ENCODE data around the gene ST7.

ST7 gene

GRCh38 chr7:117250801-117251200 lies 297.5 kb downstream of the ST7 start:
- no peak overlapping the region for H3K4me3 ChIP-seq (ENCODE audit: low read length)
- no peak for DNase-seq (ENCODE audit: low read depth, low spot score)

GRCh38 chr7:117251687-117252086 lies 298.4 kb downstream of the ST7 start:
- DNase-seq (ENCODE audit: low read depth, low spot score) = no peak
- H3K4me3 ChIP-seq (ENCODE audit: low read length) = no peak overlapping the region

GRCh38 chr7:117259615-117260014 lies 306.3 kb downstream of the ST7 start:
- no peak for DNase-seq (ENCODE audit: low read depth, low spot score)
- H3K4me3 ChIP-seq (ENCODE audit: low read length) = no peak overlapping the region

DNA sequence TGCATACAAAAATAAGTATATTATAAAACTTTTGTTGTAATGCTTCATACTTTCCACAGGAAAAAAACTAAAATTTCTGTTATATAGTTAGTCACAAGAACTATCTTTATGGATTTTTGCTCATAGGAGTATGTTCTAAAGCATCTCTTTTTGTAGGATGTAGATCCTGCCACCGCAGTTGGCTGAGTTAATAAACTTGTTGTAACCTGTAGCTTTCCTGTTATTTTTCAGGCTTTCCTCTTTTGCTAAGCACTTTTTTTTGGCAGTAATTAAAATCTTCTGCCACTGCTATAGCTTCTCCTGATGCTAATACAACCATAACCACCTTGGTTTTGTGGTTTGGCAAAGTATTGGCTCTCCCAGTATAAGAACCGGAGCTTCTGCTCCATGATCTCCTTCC lies 309.2 kb downstream of the ST7 start:
- no peak overlapping the region for H3K4me3 ChIP-seq (ENCODE audit: low read length)

DNA sequence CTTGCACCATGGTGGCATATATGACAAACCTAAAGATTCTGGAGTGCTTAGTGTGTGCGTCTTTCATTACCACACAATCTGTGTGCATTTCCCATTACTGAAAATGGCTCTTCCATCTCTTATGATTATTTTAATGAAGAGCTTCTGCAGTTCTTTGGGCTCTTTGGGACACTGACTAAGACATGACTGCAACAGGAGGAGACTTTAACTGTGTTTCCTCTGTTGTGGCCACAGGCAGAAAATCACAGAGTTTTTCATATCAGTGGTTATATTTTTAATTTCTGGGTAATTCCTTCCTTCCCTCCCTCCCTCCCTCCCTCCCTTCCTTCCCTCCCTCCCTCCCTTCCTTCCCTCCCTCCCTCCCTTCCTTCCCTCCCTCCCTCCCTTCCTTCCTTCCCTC lies 311.4 kb downstream of the ST7 start:
- DNase-seq (ENCODE audit: low read depth, low spot score) = no peak
- no peak overlapping the region for H3K4me3 ChIP-seq (ENCODE audit: low read length)

More for the DNA sequence above, 309.2 kb downstream of the ST7 start:
- DNase-seq (ENCODE audit: low read depth, low spot score) = no peak

- H3K4me3 ChIP-seq (ENCODE audit: low read length) = no peak overlapping the region
- no peak for DNase-seq (ENCODE audit: low read depth, low spot score)
These were observed 316.1 kb downstream of the ST7 start for GRCh38 chr7:117269417-117269816.

DNA sequence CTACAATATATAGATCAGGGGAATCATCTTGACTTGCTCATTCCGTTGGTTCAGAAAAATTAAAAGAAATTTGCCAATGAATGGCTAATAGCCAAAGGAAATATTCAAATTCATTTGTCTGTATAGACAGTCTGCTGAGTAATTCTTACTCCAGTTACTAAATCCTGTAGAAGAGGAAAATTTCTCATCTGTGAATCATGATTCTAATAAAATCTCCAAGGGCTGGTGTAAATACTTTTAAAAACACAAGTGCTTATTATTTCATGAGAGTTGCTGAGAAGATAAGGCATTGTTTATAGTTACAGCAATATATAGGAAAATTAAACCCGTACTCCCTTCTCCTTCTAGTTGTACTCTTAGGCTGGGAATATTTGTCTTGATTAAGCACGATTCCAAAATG lies 316.6 kb downstream of the ST7 start:
- H3K4me3 ChIP-seq (ENCODE audit: low read length) = no peak overlapping the region
- DNase-seq (ENCODE audit: low read depth, low spot score) = no peak

GRCh38 chr7:117270371-117270770 lies 317.1 kb downstream of the ST7 start:
- DNase-seq (ENCODE audit: low read depth, low spot score) = no peak
- no peak overlapping the region for H3K4me3 ChIP-seq (ENCODE audit: low read length)

DNA sequence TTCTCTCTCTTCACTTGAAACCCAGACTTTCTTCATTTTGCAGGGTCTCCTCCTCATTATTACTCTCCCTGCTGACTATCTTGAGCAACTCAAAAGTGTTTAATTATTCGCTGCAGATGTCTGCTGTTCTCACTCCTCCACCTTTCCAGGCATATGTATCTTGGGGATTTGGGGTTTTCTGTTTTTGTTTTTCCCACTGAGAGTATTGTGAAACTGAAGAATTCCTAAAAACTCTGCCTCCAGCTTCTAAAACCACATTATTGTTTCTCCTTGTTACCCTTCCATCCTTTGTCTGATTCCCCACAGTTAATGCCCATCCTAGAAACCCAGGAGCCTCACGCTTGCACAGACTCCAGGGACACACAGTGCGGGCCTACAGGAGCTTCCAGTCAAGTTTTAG lies 318.3 kb downstream of the ST7 start:
- no peak for DNase-seq (ENCODE audit: low read depth, low spot score)
- no peak overlapping the region for H3K4me3 ChIP-seq (ENCODE audit: low read length)

DNA sequence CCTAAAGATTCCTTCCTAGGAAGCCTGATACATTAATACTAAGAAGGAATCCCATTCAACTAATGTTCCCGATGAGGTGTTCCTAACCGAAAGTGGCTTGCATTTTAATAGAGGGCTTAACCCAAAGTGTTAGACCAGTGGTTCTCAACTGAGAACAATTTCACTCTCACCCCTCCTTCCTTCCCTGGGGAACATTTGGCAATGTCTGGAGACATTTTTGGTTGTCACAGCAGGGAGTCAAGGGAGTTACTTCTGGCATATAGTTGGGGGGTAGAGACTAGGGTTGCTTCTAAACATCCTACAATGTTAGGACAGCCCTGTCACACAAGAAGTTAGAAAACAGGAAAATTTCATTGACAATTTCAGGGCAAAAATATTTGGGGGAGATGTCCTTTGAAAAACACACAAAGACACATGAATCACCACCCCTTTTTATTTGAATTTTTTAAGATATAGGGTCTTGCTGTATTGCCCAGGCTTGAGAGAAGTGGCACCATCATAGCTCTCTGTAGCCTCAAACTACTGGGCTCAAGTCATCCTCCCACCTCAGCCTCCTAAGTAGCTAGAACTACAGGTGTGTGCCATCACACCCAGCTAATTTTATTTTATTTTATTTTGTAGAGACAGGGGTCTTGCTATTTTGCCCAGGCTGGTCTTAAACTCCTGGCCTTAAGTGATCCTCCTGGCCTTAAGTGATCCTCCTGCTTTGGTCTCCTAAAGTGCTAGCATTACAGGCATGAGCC lies 318.9 kb downstream of the ST7 start:
- no peak overlapping the region for H3K4me3 ChIP-seq (ENCODE audit: low read length)
- DNase-seq (ENCODE audit: low read depth, low spot score) = no peak

- no peak overlapping the region for H3K4me3 ChIP-seq (ENCODE audit: low read length)
- no peak for DNase-seq (ENCODE audit: low read depth, low spot score)
These were observed 320.0 kb downstream of the ST7 start for GRCh38 chr7:117273325-117273724.

DNA sequence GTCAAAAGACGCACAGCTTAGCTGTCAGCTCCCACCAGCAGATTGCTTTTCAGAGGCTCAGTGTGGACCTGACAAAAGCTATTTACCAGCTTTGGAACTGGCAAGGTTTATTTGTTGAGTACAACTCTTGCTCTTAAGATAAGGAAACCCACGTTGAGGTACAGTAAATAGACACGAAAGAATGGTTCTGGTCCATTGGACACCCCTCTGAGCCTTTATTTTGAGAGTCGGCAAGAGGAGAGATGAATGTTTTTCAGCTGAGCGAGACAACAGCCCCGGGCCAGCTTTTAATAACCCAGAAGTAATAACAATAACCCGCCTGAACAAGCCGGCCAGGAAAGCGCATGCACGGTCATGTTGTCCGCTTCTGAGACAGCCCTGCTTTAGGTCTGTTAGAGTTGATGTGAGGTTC lies 320.5 kb downstream of the ST7 start:
- H3K4me3 ChIP-seq (ENCODE audit: low read length) = no peak overlapping the region
- no peak for DNase-seq (ENCODE audit: low read depth, low spot score)

GRCh38 chr7:117274951-117275350 lies 321.6 kb downstream of the ST7 start:
- no peak overlapping the region for H3K4me3 ChIP-seq (ENCODE audit: low read length)
- DNase-seq (ENCODE audit: low read depth, low spot score) = no peak

DNA sequence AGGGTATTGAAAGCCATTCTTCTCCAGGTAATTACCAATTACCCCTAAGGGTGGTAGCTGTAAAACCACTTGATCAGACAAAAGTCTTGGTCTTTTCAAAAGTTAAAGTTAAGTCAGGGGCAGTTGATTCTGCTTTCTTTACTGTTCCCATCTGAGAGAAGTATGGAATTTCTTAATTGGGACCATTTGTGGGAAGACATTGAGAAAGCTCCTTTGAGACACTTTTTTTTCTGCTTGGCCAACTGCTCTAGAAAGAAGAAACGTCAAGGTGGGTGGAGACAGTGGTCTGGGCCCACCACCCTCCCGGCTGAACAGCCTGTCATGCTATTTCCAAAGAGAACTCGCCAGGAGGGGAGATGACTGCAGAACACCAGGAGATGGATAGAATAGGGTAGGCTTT lies 324.3 kb downstream of the ST7 start:
- H3K4me3 ChIP-seq (ENCODE audit: low read length) = no peak overlapping the region
- no peak for DNase-seq (ENCODE audit: low read depth, low spot score)

GRCh38 chr7:117278040-117278439 lies 324.7 kb downstream of the ST7 start:
- DNase-seq (ENCODE audit: low read depth, low spot score) = no peak
- H3K4me3 ChIP-seq (ENCODE audit: low read length) = no peak overlapping the region

DNA sequence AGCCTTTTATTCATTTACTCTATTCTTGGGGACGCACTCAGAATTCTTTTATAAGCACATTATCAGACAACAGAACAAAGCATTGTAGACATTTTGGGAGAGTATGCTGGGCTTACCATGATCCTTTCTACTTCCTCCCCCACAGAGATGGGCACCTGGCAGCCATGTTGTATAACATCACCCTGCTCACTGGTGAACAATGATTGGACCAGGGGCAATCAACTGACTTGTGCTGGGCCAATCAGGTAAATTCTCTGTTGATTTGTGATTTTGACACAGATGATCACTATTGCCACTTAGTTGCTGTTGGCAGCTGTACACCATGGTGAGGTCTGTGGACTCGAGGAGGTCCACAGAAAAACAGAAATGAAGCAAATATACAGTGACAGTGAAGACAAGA lies 325.9 kb downstream of the ST7 start:
- no peak for DNase-seq (ENCODE audit: low read depth, low spot score)
- no peak overlapping the region for H3K4me3 ChIP-seq (ENCODE audit: low read length)
